ENCODE results near the gene SHBG. TPM values are rescaled to one million over a fixed set of nuclear protein-coding genes. Genes with fewer than 3 reads are reported as not detected.

SHBG gene
- total RNA-seq, 2 experiments from 2014 or later: not detected

Other genes with a start within 250 kb of the SHBG start
- 1 to 10 TPM; 1.5 to 2.1 TPM for gene TNK1, start 249.0 kb upstream of the SHBG start, total RNA-seq
- 100 to 1,000 TPM; 151 to 161 TPM for gene PLSCR3, start 235.6 kb upstream of the SHBG start, total RNA-seq
- 10 to 100 TPM; 47.2 to 48.3 TPM for gene TMEM256, start 226.0 kb upstream of the SHBG start, total RNA-seq
- 1 to 10 TPM in 1 of 2 experiments, under 1 TPM in 1; 0.89 to 1.4 TPM for gene NLGN2, start 222.3 kb upstream of the SHBG start, total RNA-seq
- not detected for gene SPEM1, start 209.8 kb upstream of the SHBG start, total RNA-seq
- not detected for gene SPEM2, start 204.5 kb upstream of the SHBG start, total RNA-seq
- gene SPEM3, start 201.3 kb upstream of the SHBG start, total RNA-seq: not detected
- gene TMEM102, start 194.7 kb upstream of the SHBG start, total RNA-seq: 10 to 100 TPM; 16.7 to 18.1 TPM
- gene FGF11, start 190.6 kb upstream of the SHBG start, total RNA-seq: 1 to 10 TPM; 6.8 to 9.4 TPM
- gene CHRNB1, start 185.1 kb upstream of the SHBG start, total RNA-seq: 10 to 100 TPM; 18.8 to 19.2 TPM
- 10 to 100 TPM; 25.8 to 28.4 TPM for gene ZBTB4, start 150.5 kb upstream of the SHBG start, total RNA-seq
- gene SLC35G6, start 148.7 kb upstream of the SHBG start, total RNA-seq: not detected
- 100 to 1,000 TPM; 175 to 201 TPM for gene POLR2A, start 145.8 kb upstream of the SHBG start, total RNA-seq
- 10 to 100 TPM; 79.6 to 82.5 TPM for gene TNFSF12, start 81.1 kb upstream of the SHBG start, total RNA-seq
- gene TNFSF13, start 71.4 kb upstream of the SHBG start, total RNA-seq: 1 to 10 TPM; 3.8 to 4.0 TPM
- gene SENP3, start 68.2 kb upstream of the SHBG start, total RNA-seq: 10 to 100 TPM; 51.8 to 53.0 TPM
- 1 to 10 TPM; 3.8 to 4.4 TPM for gene CD68, start 50.5 kb upstream of the SHBG start, total RNA-seq
- 10 to 100 TPM; 62.3 to 81.7 TPM for gene MPDU1, start 46.3 kb upstream of the SHBG start, total RNA-seq
- under 1 TPM; 0.57 to 0.71 TPM for gene SOX15, start 40.0 kb upstream of the SHBG start, total RNA-seq
- gene FXR2, start 15.2 kb upstream of the SHBG start, total RNA-seq: 10 to 100 TPM; 27.5 to 28.8 TPM
- 10 to 100 TPM; 18.5 to 23.6 TPM for gene SAT2, start 2.3 kb upstream of the SHBG start, total RNA-seq
- under 1 TPM in 1 of 2 experiments, not detected in 1; 0.08 TPM for gene ATP1B2, start 20.8 kb downstream of the SHBG start, total RNA-seq
- gene TP53, start 57.4 kb downstream of the SHBG start, total RNA-seq: 100 to 1,000 TPM; 154 to 182 TPM
- gene WRAP53, start 58.3 kb downstream of the SHBG start, total RNA-seq: 10 to 100 TPM; 22.6 to 24.2 TPM
- gene EFNB3, start 75.1 kb downstream of the SHBG start, total RNA-seq: not detected
- not detected for gene DNAH2, start 87.6 kb downstream of the SHBG start, total RNA-seq
- 10 to 100 TPM; 12.3 to 12.8 TPM for gene KDM6B, start 204.1 kb downstream of the SHBG start, total RNA-seq
- under 1 TPM; 0.55 to 0.87 TPM for gene TMEM88, start 224.9 kb downstream of the SHBG start, total RNA-seq
- 10 to 100 TPM; 84.2 to 93.0 TPM for gene NAA38, start 227.4 kb downstream of the SHBG start, total RNA-seq
- gene CYB5D1, start 227.9 kb downstream of the SHBG start, total RNA-seq: 1 to 10 TPM; 8.2 to 9.0 TPM

All from activated CD4-positive, alpha-beta T cell treated with anti-CD3 and anti-CD28 coated beads, Interleukin-2, amount 10 ng/mL, durations not matched to agents 7 days and 5 days (primary cell).